HG03354 (cell line): ENCODE measurements around the gene DLGAP4.

ENCODE experiments used
- ATAC-seq: cut with Tn5 transposase; IDR thresholded peaks from one replicate; pipeline ENCODE4 v1.9.1; 2021; ENCODE audit warnings: mild to moderate bottlenecking; ENCODE audit not compliant: unreplicated experiment, poor library complexity, severe bottlenecking

DLGAP4 gene

GRCh38 chr20:36273414-36274180, 32.5 kb upstream of the DLGAP4 start:
- no peak for ATAC-seq

- ATAC-seq: no peak
These were observed 31.8 kb upstream of the DLGAP4 start for GRCh38 chr20:36274181-36274841.

- ATAC-seq: no peak
These were observed 31.1 kb upstream of the DLGAP4 start for GRCh38 chr20:36275011-36275410.

DNA sequence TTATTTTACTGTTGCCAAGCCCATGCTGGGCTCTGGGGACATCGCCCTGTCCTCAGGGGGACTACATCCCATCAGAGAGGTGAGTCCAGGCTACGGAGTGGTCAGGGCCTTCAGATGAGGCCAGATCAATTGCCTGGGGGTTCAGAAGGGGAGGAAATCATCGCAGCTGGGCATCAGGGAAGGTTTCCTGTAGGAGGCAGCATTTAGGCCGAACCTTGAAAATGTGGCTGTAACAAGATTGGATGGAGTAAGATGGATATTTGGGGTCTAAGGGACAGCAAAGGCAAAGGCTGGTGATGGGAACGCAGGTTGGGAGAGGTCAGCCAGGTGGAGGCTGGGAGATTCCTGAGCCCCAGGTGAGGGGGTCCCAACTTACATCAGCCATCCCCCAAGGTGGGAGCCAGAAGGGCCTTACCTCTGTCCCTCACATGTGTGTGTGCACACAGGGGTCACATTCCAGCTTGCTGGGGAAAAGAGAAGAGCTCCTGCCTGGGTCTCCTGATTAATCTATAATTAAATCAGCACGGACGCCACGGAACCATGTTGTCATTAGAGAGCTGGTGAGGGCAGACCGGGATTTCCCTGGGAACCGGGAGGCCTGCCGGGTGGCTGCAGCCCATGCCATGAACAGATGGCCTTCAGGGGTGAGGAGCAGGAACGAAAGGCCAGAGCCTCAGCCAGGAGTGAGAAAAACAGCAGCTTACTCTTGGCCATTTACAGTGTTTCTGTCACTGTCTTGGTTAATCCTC, 30.5 kb upstream of the DLGAP4 start:
- ATAC-seq: no peak

DNA sequence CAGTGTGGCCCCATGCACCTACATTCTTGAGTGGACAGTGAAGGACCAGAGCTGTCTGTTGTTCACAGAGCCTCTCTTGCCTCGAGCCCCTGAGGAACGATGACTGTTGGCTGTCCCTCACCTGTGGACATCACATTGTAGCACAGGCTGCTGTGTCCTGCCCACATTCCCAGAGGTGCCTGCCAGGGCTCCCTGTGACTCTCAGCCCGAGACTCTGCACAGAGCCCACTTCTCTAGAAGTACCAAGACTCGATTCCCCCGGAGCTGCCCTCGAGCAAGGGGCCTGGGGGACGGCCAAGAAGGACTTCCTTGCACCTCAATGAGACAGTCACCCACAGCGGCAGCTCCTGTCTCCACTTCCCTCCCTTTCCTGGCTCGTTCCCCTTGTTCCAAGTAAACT, 28.6 kb upstream of the DLGAP4 start:
- no peak for ATAC-seq

DNA sequence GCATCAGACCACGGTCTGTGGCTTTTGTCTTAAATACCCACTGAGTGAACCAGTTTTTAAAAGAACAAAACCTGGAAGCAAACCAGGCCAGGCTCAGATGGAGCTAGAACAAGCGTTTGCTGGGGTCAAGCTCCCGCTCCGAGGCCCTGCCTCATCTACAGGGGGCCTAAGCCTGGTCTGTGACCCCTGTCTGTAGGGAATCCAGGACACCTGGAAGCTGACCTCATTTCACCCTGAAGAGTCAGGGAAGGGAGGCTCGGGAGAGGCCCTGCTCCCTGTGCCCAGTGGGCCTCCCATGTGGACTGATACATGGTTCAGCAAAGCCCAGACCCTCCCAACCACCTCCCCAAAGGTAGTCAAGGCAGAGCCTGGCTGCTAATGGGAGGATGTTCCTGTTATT, 26.8 kb upstream of the DLGAP4 start:
- ATAC-seq: no peak

DNA sequence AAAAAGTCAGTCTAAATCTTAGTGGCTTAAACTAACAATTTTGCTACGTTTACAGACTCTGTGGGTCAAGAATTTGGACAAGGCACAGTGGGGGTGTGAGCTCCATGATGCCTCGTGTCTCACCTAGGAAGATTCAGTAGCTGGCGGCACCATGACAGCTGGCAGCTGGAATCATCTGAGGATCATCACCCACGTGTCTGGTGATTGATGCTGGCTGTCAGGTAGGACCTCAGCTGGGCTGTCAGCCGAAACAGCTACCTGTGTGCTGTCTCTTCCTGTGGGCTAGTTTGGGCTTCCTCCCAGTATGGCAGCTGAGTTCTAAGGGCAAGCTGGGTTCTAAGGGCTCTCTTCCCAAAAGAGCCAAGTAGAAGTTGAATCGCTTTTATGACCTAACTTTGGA, 26.4 kb upstream of the DLGAP4 start:
- no peak for ATAC-seq

DNA sequence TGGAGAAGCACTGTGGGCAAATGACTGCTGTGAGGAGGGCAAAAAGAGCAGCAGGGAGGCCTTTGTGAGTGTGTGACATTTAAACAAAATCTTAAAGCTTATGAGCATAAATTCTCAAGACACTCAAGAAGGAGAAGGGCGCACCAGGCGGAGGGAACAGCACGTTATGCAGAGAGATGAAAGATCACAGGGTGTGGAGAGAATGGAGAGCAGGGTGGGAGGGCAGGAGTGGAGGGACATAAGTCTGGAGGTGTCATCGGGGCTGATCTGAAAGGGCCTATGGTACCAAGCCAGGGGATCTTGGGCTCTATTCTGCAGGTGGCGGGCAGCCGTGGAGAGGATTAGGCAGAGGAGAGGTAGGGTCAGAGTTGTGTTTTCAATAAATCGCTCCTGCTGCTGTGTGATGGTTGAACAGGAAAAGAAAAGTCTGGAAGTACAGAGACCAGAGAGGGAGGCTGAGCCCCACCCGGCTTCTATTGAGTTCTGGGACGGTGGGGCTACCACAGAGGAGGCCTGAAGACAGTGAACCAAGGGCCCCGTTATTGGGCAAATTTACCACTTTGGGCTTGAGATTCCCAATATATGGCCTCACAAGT, 24.3 kb upstream of the DLGAP4 start:
- ATAC-seq: no peak

DNA sequence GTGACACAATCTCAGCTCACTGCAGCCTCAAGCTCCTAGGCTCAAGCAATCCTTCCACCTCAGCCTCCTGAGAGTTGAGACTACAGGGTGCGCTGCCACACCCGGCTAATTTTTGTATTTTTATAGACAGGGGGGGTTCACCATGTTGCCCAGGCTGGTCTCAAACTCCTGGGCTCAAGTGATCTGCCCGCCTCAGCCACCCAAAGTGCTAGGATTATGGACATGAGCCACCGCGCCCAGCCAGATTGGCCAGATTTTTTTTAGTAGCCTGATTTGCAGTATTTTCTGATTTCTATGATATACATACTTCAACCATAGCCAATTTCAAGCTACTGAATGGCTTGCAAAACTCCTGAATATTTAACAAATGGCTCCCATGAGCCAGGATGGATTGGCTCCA, 21.4 kb upstream of the DLGAP4 start:
- ATAC-seq: no peak

DNA sequence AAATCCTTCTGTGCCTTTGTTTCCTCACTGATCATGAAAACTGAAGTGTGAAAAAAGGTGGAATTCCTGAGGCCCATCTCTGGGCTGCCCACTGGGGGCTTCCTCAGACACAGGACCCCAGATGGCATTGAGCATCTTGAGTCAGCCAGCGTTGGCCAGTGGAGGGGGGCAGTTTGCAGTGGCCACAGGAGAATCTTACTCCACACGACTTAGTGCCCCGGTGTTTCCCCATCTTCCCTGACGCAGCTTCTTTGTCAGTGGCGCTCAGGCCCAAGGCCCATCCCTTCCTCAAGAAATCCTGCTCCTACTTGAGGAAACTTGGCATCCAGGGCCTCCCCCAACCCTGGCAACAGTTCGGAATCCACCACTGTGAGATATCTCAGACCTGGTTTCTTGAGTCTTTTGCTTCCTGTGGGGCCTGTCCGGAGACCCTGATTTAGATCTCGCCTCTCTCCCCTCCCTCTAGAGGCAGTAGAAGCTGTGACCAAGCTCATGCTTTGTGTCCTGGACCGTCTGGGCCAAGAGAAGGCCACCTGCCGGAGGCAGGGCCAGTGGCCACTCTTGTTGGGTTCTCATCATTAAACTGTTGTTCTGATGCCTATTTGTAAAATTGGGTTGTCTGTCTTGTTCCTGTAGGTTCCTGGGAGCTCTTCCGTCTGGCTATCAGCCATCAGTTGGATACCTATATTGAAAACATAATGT, 20.2 kb upstream of the DLGAP4 start:
- ATAC-seq: no peak

GRCh38 chr20:36297656-36298055, 8.5 kb upstream of the DLGAP4 start:
- no peak for ATAC-seq

- ATAC-seq: no peak
These were observed 8.1 kb upstream of the DLGAP4 start for GRCh38 chr20:36298061-36298460.

GRCh38 chr20:36298795-36299339, 7.3 kb upstream of the DLGAP4 start:
- no peak for ATAC-seq

- ATAC-seq: no peak
These were observed 6.7 kb upstream of the DLGAP4 start for GRCh38 chr20:36299459-36299858.

GRCh38 chr20:36301359-36302119, 4.6 kb upstream of the DLGAP4 start:
- no peak for ATAC-seq

- no peak for ATAC-seq
These were observed 3.0 kb upstream of the DLGAP4 start for GRCh38 chr20:36303020-36303595.

- no peak for ATAC-seq
These were observed 2.3 kb upstream of the DLGAP4 start for GRCh38 chr20:36303831-36304230.

DNA sequence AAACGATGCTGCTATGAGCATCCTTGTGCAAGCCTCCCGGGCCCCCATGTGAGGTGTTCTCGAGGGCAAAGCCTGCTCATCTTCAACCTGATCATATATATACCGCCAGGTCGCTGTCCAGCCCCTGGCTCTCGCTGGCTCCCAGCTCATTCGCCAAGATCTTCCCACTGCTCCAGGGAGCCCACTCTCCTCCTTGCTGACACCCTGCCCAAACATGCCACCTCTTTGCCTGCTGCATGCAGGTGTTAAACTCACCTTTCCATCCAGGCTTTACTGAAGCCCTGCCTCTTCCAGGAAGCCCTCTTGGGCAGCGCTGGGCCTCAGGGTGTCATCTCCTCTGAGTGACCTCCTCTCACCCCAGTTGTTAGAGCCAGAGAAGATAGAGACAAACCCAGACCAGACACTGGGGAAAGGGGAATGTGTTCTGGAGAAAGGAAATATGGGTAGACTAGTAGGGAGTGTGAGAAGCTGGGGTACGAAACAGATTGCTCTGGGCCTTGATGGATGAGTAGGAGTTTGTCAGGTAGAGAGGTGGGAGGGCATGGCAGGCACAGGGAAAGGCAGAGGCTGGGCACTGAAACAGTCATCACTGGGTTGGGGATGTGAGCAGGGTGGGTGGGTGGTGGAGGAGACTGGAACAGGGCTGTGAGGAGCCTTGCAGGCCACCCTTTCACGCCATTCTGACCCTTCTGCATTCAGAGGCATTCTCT, 1.2 kb upstream of the DLGAP4 start:
- no peak for ATAC-seq
